ENCODE data around the gene KIAA1217.
"Not testable (repeated sequence)": the region's sequence is repeated elsewhere in the genome, so short reads cannot be mapped to it uniquely, and the experiment has no call there.

Gene KIAA1217

GRCh38 chr10:24299578-24300260 lies 90.8 kb downstream of the KIAA1217 start:
- no peak for DNase-seq

- DNase-seq: no peak
These were observed 94.8 kb downstream of the KIAA1217 start for GRCh38 chr10:24303522-24304310.

GRCh38 chr10:24305551-24306506 lies 96.9 kb downstream of the KIAA1217 start:
- no peak for DNase-seq

GRCh38 chr10:24306507-24306875 lies 97.6 kb downstream of the KIAA1217 start:
- no peak for DNase-seq

- DNase-seq: no peak
These were observed 98.2 kb downstream of the KIAA1217 start for GRCh38 chr10:24307116-24307515.

GRCh38 chr10:24307696-24308485 lies 99.0 kb downstream of the KIAA1217 start:
- DNase-seq: no peak

GRCh38 chr10:24310104-24310503 lies 101.2 kb downstream of the KIAA1217 start:
- no peak for DNase-seq

- no peak for DNase-seq
These were observed 103.0 kb downstream of the KIAA1217 start for GRCh38 chr10:24311888-24312287.

GRCh38 chr10:24313283-24313682 lies 104.3 kb downstream of the KIAA1217 start:
- peak in 2 of 3 experiments; percentile 8 to 63 for DNase-seq

- no peak for DNase-seq
These were observed 106.3 kb downstream of the KIAA1217 start for GRCh38 chr10:24315211-24315610.

GRCh38 chr10:24318517-24318916 lies 109.6 kb downstream of the KIAA1217 start:
- DNase-seq: no peak

GRCh38 chr10:24320373-24320772 lies 111.4 kb downstream of the KIAA1217 start:
- no peak for DNase-seq

GRCh38 chr10:24324651-24325050 lies 115.7 kb downstream of the KIAA1217 start:
- DNase-seq: no peak

- DNase-seq: no peak
These were observed 122.5 kb downstream of the KIAA1217 start for GRCh38 chr10:24331457-24331856.

- DNase-seq: no peak
These were observed 124.8 kb downstream of the KIAA1217 start for GRCh38 chr10:24333736-24334135.

GRCh38 chr10:24334279-24334939 lies 125.5 kb downstream of the KIAA1217 start:
- no peak for DNase-seq

- not testable (repeated sequence) for DNase-seq
These were observed 128.8 kb downstream of the KIAA1217 start for GRCh38 chr10:24337723-24338122.

GRCh38 chr10:24339387-24339786 lies 130.4 kb downstream of the KIAA1217 start:
- DNase-seq: no peak

GRCh38 chr10:24340446-24340845 lies 131.5 kb downstream of the KIAA1217 start:
- DNase-seq: no peak

- DNase-seq: no peak
These were observed 131.9 kb downstream of the KIAA1217 start for GRCh38 chr10:24340883-24341282.

GRCh38 chr10:24341371-24341770 lies 132.4 kb downstream of the KIAA1217 start:
- DNase-seq: no peak

- no peak for DNase-seq
These were observed 133.0 kb downstream of the KIAA1217 start for GRCh38 chr10:24341897-24342296.
